GM12878 (cell line): Measurements from ENCODE around the gene P2RY11. TPM values are rescaled to one million over a fixed set of nuclear protein-coding genes. Genes with fewer than 3 reads are reported as not detected.

Experiments used
- CEBPB ChIP-seq, 2 experiments: fragments of 150-350 bp in 1 of 2; IDR thresholded peaks; 2 replicates each; pipeline ENCODE4 v1.6.1; 2012 to 2014; ENCODE audit warnings: low read depth in 2 of 2, low read length in 2 of 2, borderline replicate concordance in 1 of 2, inconsistent platforms in 1 of 2
- CHD4 ChIP-seq: fragments of 200-600 bp; sonication (generic); IDR thresholded peaks from 2 replicates; pipeline ENCODE4 v1.6.1; 2016; ENCODE audit warnings: mild to moderate bottlenecking
- CUX1 ChIP-seq: IDR thresholded peaks from 2 replicates; pipeline ENCODE4 v1.6.1; 2012; ENCODE audit warnings: improper control_type of control experiment, low read depth, low read length; ENCODE audit not compliant: insufficient replicate concordance
- EGR1 ChIP-seq, 2 experiments: IDR thresholded peaks; 1 replicate in 1 of 2; 2 replicates in 1 of 2; pipeline ENCODE4 v1.6.1; 2011 to 2012; ENCODE audit warnings: low read depth in 2 of 2, low read length in 2 of 2, borderline replicate concordance in 1 of 2, mild to moderate bottlenecking in 1 of 2, moderate library complexity in 1 of 2
- FOXM1 ChIP-seq: IDR thresholded peaks from 2 replicates; pipeline ENCODE4 v1.6.1; 2012; ENCODE audit warnings: low read depth, mild to moderate bottlenecking, inconsistent platforms, low read length, moderate library complexity
- MYB ChIP-seq: fragments of 150-350 bp; IDR thresholded peaks from 2 replicates; pipeline ENCODE4 v1.6.1; 2014; ENCODE audit warnings: mild to moderate bottlenecking, low read depth, low read length, borderline replicate concordance
- NBN ChIP-seq: fragments of 450-650 bp; IDR thresholded peaks from 2 replicates; pipeline ENCODE4 v1.6.1; 2016
- NR2C1 ChIP-seq: fragments of 450-650 bp; IDR thresholded peaks from 2 replicates; pipeline ENCODE4 v1.6.1; 2017; ENCODE audit warnings: antibody characterized with exemption, mild to moderate bottlenecking, moderate library complexity
- PAX8 ChIP-seq: fragments of 450-650 bp; IDR thresholded peaks from 2 replicates; pipeline ENCODE4 v1.6.1; 2017; ENCODE audit warnings: mild to moderate bottlenecking, moderate library complexity
- RBBP5 ChIP-seq: fragments of 200-600 bp; sonication (generic); conservative IDR thresholded peaks from 2 replicates; pipeline ENCODE4 v1.6.1; 2016
- RUNX3 ChIP-seq: IDR thresholded peaks from 2 replicates; pipeline ENCODE4 v1.6.1; 2012; ENCODE audit warnings: low read length, inconsistent platforms
- SIX5 ChIP-seq: IDR thresholded peaks from 2 replicates; pipeline ENCODE4 v1.6.1; 2011; ENCODE audit warnings: mild to moderate bottlenecking, low read depth, low read length, moderate library complexity; ENCODE audit not compliant: severe bottlenecking
- SREBF2 ChIP-seq: IDR thresholded peaks from 2 replicates; pipeline ENCODE4 v1.6.1; 2012; ENCODE audit warnings: mild to moderate bottlenecking, low read length
- SUZ12 ChIP-seq: fragments of 200-600 bp; sonication (generic); IDR thresholded peaks from one replicate; pipeline ENCODE4 v1.6.1; 2018; ENCODE audit warnings: antibody characterized with exemption, mild to moderate bottlenecking; ENCODE audit not compliant: unreplicated experiment
- TBL1XR1 ChIP-seq: IDR thresholded peaks from 2 replicates; pipeline ENCODE4 v1.6.1; 2012; ENCODE audit warnings: low read depth, low read length, improper control_type of control experiment
- TCF3 ChIP-seq: IDR thresholded peaks from 2 replicates; pipeline ENCODE4 v1.6.1; 2012; ENCODE audit warnings: low read depth, mild to moderate bottlenecking, low read length, borderline replicate concordance; ENCODE audit not compliant: insufficient read depth
- polyA plus RNA-seq, 11 experiments: library from polyadenylated mRNA; depleted of rRNA in 4 of 11; unstranded in 6 of 11; stranded (reverse) in 5 of 11; fragments of >200 nt; fragmentation: Nextera tagmentation in 4 of 11; fragmentation: Illumina TruSeq in 1 of 11; extraction: Ambion mirVana in 4 of 11; extraction: Trizol in 1 of 11; gene quantifications; 1 replicate in 1 of 11; 2 replicates in 10 of 11; pipeline versions ENCODE4 v1.2.1 to v1.2.3, GENCODE V29; 2011 to 2016; ENCODE audit warnings: inconsistent platforms in 2 of 11, missing spikeins in 2 of 11, low read depth in 1 of 11
- total RNA-seq, 4 experiments: library from RNA; depleted of rRNA in 3 of 4; stranded (reverse); fragments of >200 nt in 3 of 4; fragmentation: Illumina TruSeq in 1 of 4; extraction: Trizol in 1 of 4; gene quantifications; 2 replicates each; pipeline versions ENCODE4 v1.2.1 to v1.2.3, GENCODE V29; 2013 to 2021
- TF ChIP-seq, protein P1 (sequence below): IDR thresholded peaks from 2 replicates; pipeline ENCODE4 v1.6.1; 2012; ENCODE audit warnings: low read length, inconsistent platforms
- TF ChIP-seq, protein P2 (sequence below): fragments of 450-650 bp; IDR thresholded peaks from 2 replicates; pipeline ENCODE4 v1.6.1; 2016; ENCODE audit warnings: mild to moderate bottlenecking
- TF ChIP-seq, protein P3 (sequence below): fragments of 450-650 bp; IDR thresholded peaks from 2 replicates; pipeline ENCODE4 v1.6.1; 2016; ENCODE audit warnings: mild to moderate bottlenecking, moderate library complexity, borderline replicate concordance

The P2RY11 gene
- total and polyA plus RNA-seq, 10 of the 15 experiments (the other 5 are each of a cell fraction or from before 2014, with no cell fraction given): 0.14 to 46.5 (median 7.6) TPM

GRCh38 chr19:10095948-10096614 is 15.4 kb upstream of the P2RY11 start (continued):
- TF ChIP-seq, protein P1, sequence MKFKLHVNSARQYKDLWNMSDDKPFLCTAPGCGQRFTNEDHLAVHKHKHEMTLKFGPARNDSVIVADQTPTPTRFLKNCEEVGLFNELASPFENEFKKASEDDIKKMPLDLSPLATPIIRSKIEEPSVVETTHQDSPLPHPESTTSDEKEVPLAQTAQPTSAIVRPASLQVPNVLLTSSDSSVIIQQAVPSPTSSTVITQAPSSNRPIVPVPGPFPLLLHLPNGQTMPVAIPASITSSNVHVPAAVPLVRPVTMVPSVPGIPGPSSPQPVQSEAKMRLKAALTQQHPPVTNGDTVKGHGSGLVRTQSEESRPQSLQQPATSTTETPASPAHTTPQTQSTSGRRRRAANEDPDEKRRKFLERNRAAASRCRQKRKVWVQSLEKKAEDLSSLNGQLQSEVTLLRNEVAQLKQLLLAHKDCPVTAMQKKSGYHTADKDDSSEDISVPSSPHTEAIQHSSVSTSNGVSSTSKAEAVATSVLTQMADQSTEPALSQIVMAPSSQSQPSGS: no peak
- no peak for TF ChIP-seq SUZ12
- TF ChIP-seq SREBF2: no peak
- TF ChIP-seq PAX8: no peak
- no peak for TF ChIP-seq CEBPB (IDR thresholded peaks at IDR 0.05; ENCODE audit: borderline replicate concordance in 1 of 2, low read depth in 2 of 2, low read length in 2 of 2)
- TF ChIP-seq NR2C1: peak; percentile 29; the same call in 1 of the 2 replicates
- no peak for TF ChIP-seq TCF3
- TF ChIP-seq RUNX3: no peak
- TF ChIP-seq NBN: no peak
- TF ChIP-seq RBBP5: no peak
- TF ChIP-seq EGR1 (IDR thresholded peaks at IDR 0.05; ENCODE audit: borderline replicate concordance in 1 of 2, low read depth in 2 of 2, low read length in 2 of 2): peak in 1 of 2 experiments; percentile 66; a peak in 1 of 3 replicates
- no peak for TF ChIP-seq CUX1
- TF ChIP-seq, protein P2, sequence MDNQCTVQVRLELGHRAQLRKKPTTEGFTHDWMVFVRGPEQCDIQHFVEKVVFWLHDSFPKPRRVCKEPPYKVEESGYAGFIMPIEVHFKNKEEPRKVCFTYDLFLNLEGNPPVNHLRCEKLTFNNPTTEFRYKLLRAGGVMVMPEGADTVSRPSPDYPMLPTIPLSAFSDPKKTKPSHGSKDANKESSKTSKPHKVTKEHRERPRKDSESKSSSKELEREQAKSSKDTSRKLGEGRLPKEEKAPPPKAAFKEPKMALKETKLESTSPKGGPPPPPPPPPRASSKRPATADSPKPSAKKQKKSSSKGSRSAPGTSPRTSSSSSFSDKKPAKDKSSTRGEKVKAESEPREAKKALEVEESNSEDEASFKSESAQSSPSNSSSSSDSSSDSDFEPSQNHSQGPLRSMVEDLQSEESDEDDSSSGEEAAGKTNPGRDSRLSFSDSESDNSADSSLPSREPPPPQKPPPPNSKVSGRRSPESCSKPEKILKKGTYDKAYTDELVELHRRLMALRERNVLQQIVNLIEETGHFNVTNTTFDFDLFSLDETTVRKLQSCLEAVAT: no peak
- TF ChIP-seq, protein P3, sequence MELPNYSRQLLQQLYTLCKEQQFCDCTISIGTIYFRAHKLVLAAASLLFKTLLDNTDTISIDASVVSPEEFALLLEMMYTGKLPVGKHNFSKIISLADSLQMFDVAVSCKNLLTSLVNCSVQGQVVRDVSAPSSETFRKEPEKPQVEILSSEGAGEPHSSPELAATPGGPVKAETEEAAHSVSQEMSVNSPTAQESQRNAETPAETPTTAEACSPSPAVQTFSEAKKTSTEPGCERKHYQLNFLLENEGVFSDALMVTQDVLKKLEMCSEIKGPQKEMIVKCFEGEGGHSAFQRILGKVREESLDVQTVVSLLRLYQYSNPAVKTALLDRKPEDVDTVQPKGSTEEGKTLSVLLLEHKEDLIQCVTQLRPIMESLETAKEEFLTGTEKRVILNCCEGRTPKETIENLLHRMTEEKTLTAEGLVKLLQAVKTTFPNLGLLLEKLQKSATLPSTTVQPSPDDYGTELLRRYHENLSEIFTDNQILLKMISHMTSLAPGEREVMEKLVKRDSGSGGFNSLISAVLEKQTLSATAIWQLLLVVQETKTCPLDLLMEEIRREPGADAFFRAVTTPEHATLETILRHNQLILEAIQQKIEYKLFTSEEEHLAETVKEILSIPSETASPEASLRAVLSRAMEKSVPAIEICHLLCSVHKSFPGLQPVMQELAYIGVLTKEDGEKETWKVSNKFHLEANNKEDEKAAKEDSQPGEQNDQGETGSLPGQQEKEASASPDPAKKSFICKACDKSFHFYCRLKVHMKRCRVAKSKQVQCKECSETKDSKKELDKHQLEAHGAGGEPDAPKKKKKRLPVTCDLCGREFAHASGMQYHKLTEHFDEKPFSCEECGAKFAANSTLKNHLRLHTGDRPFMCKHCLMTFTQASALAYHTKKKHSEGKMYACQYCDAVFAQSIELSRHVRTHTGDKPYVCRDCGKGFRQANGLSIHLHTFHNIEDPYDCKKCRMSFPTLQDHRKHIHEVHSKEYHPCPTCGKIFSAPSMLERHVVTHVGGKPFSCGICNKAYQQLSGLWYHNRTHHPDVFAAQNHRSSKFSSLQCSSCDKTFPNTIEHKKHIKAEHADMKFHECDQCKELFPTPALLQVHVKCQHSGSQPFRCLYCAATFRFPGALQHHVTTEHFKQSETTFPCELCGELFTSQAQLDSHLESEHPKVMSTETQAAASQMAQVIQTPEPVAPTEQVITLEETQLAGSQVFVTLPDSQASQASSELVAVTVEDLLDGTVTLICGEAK: no peak
- no peak for TF ChIP-seq FOXM1
- TF ChIP-seq TBL1XR1: no peak
- TF ChIP-seq SIX5: no peak
- TF ChIP-seq MYB: no peak
- TF ChIP-seq CHD4: no peak
